Peyer's patch (tissue), 4 donors: ENCODE data around the gene MYO18B.

ENCODE experiments used
- POLR2A ChIP-seq, 2 donors: fragments of 450-650 bp; IDR thresholded peaks; one replicate each; pipeline ENCODE4 v1.5.1; 2017; ENCODE audit warnings: antibody characterized with exemption in 2 of 2, mild to moderate bottlenecking in 2 of 2, moderate library complexity in 2 of 2
- TF ChIP-seq, protein P1 (sequence below), 6 experiments: fragments of 450-650 bp in 4 of 6; fragments of 200-600 bp in 2 of 6; sonication (generic) in 1 of 6; IDR thresholded peaks; one replicate each; pipeline ENCODE4 v1.5.1; 2017 to 2019; ENCODE audit warnings: antibody characterized with exemption in 6 of 6, mild to moderate bottlenecking in 3 of 6, moderate library complexity in 1 of 6

- TF ChIP-seq, protein P1, sequence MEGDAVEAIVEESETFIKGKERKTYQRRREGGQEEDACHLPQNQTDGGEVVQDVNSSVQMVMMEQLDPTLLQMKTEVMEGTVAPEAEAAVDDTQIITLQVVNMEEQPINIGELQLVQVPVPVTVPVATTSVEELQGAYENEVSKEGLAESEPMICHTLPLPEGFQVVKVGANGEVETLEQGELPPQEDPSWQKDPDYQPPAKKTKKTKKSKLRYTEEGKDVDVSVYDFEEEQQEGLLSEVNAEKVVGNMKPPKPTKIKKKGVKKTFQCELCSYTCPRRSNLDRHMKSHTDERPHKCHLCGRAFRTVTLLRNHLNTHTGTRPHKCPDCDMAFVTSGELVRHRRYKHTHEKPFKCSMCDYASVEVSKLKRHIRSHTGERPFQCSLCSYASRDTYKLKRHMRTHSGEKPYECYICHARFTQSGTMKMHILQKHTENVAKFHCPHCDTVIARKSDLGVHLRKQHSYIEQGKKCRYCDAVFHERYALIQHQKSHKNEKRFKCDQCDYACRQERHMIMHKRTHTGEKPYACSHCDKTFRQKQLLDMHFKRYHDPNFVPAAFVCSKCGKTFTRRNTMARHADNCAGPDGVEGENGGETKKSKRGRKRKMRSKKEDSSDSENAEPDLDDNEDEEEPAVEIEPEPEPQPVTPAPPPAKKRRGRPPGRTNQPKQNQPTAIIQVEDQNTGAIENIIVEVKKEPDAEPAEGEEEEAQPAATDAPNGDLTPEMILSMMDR (IDR thresholded peaks at IDR 0.05), result no peak
- no peak for TF ChIP-seq POLR2A (IDR thresholded peaks at IDR 0.05)
Observed at GRCh38 chr22:25869771-25870170, 127.8 kb downstream of the MYO18B start.
